Measurements from ENCODE around the gene PTCHD1. TPM values are rescaled to one million over a fixed set of nuclear protein-coding genes. Genes with fewer than 3 reads are reported as not detected.

Gene PTCHD1
- total and polyA plus RNA-seq, 2 of the 13 experiments (the other 11 are each of a cell fraction or from before 2014, with no cell fraction given) = not detected

DNA sequence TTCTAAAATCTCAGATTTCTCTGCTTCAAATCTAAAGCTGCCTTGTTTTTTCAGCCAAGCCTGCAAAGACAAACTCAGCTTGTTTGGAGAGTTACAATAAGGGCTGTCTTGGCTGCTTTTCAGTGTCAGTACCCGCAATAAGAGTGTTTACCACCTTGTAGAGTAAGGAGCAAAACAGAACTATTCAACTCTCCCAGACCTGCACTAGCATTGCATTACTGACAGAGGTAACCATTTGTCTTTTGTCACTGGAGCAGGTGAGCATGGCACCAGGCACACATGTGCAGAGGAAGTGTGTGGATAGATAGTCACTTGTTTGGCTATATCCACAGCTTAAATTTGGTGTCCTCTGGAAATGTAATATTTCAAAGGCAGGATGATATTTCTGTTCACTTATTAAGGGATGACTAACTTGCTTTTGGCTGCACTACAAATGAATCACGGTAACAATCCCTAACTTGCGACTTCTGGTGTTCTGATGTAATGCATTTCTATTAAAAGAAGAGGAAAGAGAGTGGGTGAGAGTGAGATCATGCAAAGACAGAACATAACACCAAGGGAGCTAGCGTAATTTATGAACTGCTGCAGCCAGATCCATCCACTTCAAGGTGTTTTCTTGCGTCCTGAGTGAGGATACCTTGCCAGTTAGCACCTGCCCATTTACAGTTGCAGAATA, 38.6 kb downstream of the PTCHD1 start:
- Histone ChIP-seq H3K9me3 (ENCODE audit: low read length) (no peaks in the 10 kb centered on the region), H3K4me3 (replicated peaks in 1 of 3; ENCODE audit: insufficient read depth in 1 of 3, low read depth in 2 of 3, low read length in 3 of 3) (no peak overlapping the region), H3K79me2 (ENCODE audit: insufficient read depth, low read length) (no peaks in the 10 kb centered on the region), H3K27me3 (ENCODE audit: control insufficient read depth in 1 of 2, insufficient read depth in 2 of 2, low read length in 2 of 2) (peaks cover 0 to 8% of the 10 kb centered on the region in 2 experiments; a peak in 1 of 5 replicates), H3K4me2 (ENCODE audit: low read depth, low read length) (no peak overlapping the region), H3K4me1 (ENCODE audit: insufficient read depth, low read length) (no peaks in the 10 kb centered on the region), H4K20me1 (ENCODE audit: insufficient read depth, low read length) (no peaks in the 10 kb centered on the region), H2AFZ (ENCODE audit: low read length) (no peak overlapping the region), H3K9ac (ENCODE audit: insufficient read depth, low read depth, low read length) (no peak overlapping the region), H3K36me3 (replicated peaks in 1 of 2; ENCODE audit: control insufficient read depth in 1 of 2, insufficient read depth in 2 of 2, low read length in 2 of 2) (no peaks in the 10 kb centered on the region), H3K27ac (ENCODE audit: extremely low read length, insufficient read depth, low read length) (no peak overlapping the region)
- ATAC-seq (no peak), FAIRE-seq (no peak), DNase-seq (ENCODE audit: low spot score) (no peak)
- WGBS (ENCODE audit: low lambda C conversion rate) = 3% methylated on average over 5 of the region's 5 CpGs
- POLR2A ChIA-PET = no interaction called here
- TF ChIP-seq ZNF260 (CRISPR knock-in tag; IDR thresholded peaks at IDR 0.05; ENCODE audit: borderline replicate concordance, low read depth) = no peak
- TF ChIP-seq, protein P1, sequence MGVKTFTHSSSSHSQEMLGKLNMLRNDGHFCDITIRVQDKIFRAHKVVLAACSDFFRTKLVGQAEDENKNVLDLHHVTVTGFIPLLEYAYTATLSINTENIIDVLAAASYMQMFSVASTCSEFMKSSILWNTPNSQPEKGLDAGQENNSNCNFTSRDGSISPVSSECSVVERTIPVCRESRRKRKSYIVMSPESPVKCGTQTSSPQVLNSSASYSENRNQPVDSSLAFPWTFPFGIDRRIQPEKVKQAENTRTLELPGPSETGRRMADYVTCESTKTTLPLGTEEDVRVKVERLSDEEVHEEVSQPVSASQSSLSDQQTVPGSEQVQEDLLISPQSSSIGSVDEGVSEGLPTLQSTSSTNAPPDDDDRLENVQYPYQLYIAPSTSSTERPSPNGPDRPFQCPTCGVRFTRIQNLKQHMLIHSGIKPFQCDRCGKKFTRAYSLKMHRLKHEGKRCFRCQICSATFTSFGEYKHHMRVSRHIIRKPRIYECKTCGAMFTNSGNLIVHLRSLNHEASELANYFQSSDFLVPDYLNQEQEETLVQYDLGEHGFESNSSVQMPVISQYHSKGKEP (CRISPR knock-in tag; IDR thresholded peaks at IDR 0.05) = no peak
- no peak for TF ChIP-seq TOE1 (CRISPR knock-in tag; IDR thresholded peaks at IDR 0.05)
- TF ChIP-seq, protein P2, sequence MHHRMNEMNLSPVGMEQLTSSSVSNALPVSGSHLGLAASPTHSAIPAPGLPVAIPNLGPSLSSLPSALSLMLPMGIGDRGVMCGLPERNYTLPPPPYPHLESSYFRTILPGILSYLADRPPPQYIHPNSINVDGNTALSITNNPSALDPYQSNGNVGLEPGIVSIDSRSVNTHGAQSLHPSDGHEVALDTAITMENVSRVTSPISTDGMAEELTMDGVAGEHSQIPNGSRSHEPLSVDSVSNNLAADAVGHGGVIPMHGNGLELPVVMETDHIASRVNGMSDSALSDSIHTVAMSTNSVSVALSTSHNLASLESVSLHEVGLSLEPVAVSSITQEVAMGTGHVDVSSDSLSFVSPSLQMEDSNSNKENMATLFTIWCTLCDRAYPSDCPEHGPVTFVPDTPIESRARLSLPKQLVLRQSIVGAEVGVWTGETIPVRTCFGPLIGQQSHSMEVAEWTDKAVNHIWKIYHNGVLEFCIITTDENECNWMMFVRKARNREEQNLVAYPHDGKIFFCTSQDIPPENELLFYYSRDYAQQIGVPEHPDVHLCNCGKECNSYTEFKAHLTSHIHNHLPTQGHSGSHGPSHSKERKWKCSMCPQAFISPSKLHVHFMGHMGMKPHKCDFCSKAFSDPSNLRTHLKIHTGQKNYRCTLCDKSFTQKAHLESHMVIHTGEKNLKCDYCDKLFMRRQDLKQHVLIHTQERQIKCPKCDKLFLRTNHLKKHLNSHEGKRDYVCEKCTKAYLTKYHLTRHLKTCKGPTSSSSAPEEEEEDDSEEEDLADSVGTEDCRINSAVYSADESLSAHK (CRISPR knock-in tag; IDR thresholded peaks at IDR 0.05; ENCODE audit: borderline replicate concordance) = no peak
- intact Hi-C loops (cut with micrococcal nuclease; ENCODE audit: unreplicated experiment) = no loop called here
- in situ Hi-C loops (cut with HindIII; ENCODE audit: extremely low pct_ligation_motif_present, low pct_unique_long_range_greater_than_20kb) = no loop called here
- CTCF ChIA-PET (ENCODE audit: low intra/inter-chr PET ratio, low total read pairs) = no interaction called here
- no TSS peak for BruUV-seq (replicated peaks)
